Amniotic epithelial cell (primary cell): ENCODE measurements around the gene ABCB9.
"Not testable (repeated sequence)": the region's sequence is repeated elsewhere in the genome, so short reads cannot be mapped to it uniquely, and the experiment has no call there.

Source experiments
- DNase-seq: peaks from one replicate; pipeline ENCODE4 v3.0.0-alpha.2; 2010; ENCODE audit warnings: low read depth

The ABCB9 gene

DNA sequence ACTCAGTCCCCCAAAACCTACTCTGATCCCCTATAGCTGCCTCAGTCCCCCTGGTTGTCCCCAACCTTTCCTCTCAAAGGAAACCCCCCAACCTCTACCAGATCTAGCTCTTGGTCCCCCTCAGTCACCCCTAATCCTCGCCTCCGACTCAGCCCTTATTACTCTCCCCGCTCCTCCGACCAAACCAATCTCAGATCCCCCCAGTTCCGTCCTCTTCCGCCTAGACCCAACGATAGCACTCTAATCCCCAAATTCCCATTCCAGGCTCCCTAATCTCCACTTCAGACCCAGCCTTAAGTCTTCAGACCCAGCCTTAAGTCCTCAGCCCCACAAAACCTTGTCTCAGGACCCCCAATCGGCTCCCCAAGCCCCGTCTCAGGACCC is 71.0 kb downstream of the ABCB9 start:
- DNase-seq: no peak

DNA sequence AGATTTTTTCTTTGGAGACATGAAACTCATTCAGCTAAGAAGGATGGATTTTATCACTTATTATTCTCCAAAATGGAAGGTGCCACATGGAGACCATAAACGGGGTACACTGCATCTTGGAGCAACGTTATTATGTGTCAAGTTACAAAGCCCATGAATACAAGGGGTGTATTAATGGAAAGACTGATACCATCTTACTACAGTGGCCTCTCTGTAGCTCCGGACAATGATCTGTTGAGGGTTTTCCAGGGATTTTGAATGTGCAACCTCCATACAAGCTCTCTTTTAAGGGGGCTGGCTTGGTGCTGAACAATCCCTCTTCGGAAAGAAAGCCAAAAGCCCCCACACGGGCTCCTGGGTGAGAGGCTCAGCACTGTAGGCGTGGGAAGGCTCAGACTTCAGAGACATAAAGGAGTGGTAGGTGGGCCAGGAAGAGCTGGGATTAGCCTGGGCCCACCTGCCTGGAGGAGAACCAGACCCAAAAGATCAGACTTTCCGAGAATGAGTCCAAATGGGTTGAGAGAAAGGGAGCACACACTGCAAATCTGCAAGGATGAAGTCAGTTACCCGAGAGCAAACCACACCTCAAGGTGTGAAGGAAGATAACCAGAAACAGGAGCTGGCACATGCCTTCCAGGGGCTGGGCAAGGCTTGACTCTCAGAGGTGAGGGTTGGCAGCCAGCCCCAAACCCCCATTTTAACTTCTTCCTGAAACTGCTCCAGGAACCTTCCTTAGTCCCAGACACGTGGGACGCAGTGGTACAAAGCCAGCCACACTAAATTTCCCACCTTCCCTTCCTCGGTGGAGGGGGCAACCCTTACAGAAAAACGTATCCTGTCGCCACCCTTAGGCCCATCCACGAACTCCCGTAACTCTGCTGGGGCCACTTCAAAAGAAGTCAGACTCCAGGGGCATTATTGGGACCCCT is 71.8 kb downstream of the ABCB9 start:
- no peak for DNase-seq

DNA sequence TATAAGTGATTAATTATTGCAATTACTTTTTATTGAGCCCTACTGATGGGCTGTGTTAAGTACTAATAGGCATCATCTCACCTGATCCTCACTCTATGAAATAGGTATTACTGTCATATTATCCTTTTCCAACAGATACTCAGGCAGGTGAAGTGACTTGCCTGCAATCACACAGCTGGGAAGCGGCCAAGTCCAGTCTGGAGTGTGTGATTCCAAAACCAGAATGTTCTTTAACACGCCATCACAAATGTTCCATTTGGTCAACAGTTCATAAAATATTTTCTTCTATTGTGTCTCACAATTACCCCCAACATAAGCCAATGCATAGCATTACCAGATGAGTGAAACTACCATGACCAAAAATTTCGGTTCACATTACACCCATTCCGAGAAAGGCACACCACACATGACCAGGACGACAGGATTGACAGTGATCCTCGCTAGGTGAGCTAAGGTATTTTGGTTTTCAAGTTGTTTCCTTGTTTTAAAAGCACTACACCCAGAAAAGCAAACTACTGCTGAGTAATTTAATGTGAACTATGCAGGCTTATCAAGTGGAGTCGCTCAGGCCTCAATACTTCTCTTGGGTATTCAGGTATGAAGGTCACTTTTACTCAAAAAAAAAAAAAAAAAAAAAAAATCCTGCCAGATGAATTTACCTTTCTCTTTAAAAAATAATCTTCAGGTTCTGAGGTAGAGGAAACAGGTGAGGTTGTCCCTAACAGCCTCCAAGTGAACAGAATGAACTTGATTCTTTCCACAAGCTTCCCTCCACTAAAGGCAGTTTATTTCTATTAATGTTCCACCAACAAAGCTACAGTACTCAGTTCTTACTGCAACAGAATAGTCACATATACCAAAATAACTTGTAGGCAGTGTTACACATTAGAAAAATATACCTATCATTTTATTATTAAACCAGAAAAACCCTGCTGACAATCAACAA is 72.8 kb downstream of the ABCB9 start:
- no peak for DNase-seq

DNA sequence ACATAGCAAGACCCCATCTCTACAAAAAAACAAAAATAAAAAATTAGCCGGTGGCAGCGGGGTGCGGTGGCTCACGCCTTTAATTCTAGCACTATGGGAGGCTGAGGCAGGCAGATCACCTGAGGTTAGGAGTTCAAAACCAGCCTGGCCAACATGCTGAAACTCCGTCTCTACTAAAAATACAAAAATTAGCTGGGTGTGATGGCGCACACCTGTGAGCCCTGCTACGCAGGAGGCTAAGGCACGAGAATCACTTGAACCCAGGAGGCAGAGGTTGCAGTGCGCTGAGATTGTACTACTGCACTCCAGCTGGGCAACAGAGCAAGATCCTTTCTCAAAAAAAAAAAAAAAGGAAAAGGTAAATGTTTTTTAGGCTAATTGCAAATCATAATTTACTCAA is 73.5 kb downstream of the ABCB9 start:
- not testable (repeated sequence) for DNase-seq

DNA sequence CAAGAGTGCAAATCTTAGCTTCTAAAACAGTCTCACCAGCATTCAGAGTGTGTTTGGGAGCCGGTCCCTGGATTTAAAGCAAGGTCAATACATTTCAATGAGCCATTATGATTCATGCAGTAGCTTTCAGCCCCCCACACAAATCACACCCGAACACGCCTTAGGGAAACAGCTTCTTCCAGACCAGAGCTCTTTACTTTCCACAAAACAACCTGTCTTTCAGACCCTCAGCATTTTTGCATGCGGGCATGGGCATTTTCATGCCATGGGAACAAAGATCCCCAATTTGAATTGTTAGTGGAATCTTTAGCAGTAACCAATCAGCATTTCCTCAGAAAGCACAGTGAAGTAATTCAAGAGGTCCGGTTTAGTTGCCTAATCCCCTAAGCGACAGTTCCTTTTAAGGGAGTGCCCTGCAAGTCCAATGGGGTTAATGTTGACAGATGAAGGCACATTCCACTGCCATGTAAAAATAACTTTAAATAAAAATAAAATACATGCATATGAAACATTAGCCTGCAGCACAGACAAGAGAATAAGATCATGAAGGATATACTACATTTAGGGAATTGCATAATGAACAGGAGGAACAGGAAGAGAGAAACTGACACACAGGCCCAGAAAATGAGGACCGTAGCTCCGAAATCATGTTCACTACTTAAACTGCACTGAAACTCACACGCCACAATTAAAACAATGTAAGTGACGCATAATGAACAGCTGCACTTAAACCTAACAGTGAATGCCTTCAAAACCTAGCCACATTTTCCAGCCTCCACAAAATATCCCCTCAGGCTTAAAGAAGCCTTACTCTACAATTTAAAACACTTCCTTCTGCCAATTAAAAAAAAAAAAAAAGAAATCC is 74.4 kb downstream of the ABCB9 start:
- peak; percentile 52 for DNase-seq

DNA sequence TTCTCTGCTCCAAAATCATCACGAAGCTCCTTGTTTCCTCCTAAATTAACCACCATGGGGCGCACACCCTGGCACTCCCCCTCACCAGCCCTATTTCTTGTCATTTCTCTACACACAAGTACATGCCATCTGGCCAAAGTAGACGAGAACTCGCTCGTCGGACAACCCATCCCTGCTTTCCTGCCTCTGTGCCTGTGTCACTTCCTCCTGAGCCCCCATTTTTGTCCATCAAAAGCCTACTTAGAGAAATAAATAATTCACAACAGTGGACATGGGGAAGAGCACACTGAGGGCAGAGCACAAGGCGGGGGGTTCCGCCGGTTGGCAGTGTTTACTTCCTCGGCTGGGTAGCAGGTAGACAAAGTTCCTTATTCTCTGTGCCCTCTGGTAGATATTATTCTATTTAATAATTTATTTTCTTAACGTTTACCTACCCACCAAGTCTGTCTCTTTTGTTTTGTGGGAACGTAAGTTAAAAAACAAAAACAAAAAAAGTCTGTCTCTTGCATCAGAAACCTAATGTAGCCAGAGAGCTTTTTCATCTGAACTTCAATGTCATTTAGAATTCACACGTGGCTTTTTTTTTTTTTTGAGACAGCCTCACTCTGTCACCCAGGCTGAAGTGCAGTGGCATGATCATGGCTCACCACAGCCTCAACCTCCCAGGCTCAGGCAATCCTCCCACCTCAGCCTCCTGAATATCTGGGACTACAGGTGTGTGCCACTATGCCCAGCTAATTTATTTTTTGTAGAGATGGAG is 76.3 kb downstream of the ABCB9 start:
- DNase-seq: no peak

DNA sequence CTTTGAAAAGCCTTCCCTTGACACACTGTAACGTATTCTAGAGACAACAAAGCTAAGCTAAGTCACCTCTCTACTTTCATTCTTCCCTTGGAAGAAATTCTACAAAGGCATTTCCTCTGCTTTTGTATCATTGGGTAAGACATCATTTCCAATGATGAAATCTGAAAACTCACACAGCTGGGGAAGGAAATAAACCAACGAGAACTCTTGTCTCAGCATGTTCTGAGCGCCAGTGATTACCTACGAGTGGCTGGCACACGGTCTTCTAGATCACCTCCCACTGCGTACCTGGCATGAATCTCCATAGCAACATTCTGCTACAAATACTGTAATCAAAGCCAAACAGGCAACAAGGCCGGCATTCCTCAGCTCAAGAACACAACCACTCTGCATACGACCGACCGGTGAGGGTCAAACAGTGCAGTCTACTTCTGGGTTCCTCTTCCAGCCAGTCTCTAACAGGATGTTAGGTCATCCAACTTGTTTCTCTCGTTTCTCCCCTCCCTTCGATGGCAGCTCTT is 78.0 kb downstream of the ABCB9 start:
- peak; percentile 84 for DNase-seq

DNA sequence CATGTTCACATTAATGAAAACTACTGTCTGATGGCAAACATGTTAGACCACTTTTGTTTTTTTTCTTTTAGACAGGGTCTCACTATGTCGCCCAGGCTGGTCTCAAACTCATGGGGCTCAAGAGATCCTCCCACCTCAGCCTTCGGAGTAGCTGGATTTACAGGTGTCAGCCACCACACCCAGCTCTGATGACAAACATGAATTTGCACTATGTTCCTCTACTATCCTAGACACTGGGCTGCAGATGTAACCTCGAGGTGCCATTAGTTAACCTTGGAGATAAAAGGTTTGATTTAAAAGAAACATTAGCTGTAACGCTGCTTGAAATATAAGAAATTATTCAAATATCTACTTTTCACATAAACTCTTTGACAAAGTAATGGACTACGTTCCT is 78.4 kb downstream of the ABCB9 start:
- DNase-seq: no peak

DNA sequence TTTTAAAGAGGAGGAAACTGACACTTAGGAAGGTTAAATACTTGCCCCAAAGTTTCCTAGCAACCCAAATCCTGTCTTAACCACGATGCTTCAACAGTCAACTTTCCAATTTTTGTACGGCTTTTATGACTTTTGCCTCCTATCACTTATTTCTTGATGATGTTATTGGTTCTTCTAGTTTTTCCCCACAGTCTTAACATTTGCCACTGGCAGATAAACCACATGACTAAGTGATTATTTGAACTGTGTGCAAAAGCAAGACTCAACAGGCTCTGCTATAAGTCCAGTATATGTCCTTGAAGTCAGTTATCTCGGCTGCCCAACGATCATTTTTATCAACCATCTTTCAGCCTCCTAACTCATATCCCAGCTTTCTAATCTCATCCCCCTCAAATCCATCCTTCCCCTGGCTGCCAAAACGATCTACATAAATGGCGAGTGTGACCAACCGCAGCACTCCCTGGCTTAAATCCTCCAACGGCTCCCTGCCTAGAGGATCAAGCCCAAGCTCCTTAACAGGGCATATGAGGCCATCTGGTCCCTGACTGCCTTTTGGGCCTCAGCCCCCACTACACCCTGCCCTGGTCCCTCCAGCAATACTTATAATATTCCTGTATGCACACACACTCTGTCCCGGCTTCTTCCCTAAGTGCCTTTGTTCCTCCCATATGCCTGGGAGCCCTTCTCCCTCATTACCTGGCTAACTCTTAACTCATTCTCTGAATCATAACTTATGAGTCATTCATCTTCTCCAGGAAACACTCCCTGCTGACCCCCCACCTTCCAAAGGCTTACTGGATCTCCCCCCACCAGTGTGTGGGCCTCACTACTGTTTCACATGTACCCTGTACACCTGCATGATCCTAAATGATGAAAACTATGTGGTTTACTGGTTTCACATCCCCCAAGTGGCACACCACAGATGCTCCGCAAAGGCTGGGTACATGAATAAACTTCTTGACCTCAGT is 79.1 kb downstream of the ABCB9 start:
- DNase-seq: peak; percentile 78

DNA sequence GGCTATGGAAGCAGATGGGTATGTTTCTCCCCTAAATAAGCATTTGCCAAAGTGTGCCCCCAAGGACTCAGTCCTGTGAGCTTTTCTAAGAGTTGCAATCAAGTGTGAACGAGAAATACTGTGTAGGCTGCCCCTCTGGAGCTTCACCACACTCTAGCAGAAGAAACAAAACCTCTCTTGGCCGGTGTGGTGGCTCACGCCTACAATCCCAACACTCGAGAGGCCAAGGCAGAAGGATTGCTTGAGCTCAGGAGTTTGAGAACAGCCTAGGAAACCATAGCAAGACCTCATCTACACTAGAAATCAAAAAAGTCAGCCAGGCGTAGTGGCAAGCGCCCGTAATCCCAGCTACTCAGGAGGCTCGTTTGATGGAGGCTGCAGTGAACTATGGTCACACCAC is 80.1 kb downstream of the ABCB9 start:
- no peak for DNase-seq

DNA sequence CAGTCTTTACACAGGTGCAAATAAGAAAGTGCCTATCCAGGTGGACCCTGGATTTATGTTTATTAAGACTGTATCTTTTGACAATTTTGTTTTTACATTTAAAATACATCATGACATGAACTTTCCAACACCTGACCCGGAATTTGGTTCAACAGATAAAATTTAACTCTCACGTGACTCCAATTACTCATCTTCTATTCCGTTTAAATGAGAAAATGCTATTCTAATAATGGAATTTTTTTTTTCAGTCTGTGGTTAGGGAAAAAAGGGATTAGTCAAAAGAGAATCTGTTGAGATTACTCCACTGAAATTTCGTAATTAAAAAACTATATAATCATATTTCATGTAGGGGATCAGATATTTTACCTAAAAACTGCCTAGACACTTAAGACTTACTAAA is 81.4 kb downstream of the ABCB9 start:
- DNase-seq: peak; percentile 53

DNA sequence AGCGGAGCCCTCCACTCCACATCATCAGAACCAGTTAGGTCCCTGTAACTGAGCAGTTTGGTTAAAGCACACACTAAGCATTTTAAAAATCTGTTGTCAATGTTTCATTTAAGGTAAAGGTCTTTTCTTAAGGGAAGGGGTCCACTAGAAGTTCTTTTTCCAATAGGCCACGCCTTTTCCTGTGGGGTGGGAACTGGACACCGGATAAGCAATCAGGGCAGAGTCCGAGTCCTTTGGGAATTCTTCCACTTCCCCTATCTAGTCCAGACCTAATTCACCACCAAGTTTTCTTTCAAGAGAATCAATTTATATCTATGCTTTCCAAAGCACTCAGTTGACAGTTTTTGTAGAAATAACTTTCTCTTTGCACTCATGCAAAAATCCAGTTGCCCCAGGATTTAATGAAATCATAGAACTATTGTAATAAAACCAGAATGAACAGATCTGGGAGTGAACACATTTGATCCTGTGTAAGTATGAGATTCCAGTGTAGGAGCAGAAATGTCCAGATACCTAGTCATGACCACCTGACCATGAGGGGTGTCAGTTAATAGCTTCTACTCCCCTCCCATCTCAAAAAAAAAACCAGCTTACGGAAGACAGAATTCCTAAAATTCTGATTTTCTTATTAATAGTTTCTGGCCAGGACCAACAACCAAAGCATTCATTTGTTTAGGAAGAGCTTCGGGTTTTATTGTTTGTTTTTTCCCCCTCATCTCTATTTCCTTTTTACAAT is 82.0 kb downstream of the ABCB9 start:
- no peak for DNase-seq

DNA sequence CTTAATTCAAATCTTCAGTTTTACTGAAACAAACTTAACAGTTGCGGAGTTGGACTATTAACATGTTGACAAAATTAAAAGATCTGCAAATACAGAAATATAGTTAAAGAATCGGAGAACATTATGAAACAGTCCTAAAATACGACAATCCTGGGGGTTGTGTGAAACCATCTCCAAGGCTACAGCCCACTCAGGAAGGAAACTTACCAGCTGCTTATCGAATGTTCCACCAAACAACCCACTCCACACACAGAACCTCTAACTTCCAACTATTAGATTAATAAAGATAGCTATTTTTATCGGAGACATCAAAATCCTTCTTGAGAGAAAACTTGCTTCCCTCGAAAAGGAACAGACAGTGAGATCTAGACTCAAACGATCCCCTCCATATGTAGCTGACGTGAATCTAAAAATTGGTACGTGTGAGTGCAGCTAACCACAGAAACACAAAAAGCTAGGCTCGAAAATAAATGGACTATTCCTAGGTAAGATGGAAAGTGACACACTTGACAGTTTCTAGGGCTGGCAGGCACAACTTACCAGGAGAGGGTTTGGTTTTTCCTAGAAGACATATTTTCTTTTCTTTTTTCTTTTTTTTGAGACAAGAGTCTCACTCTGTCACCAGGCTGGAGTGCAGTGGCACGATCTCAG is 83.2 kb downstream of the ABCB9 start:
- no peak for DNase-seq

DNA sequence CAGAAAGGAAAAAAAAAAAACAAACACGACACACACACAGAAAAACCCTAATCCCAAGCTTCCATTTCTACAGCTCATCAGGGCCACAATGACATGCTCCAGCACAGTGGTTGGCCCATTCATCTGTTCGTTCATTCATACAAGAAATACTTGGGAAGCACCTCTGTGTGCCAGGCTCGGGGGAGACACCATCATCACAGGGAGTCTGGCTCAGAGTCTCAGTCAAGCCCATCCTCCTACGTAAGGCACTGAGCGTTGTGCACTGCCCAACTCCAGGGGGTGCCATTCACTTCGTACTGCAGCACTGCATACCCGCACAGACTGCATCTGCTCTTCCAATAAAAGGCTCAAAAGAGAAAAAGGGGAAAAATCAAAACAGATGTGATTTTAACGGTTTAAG is 85.6 kb downstream of the ABCB9 start:
- DNase-seq: peak; percentile 70

DNA sequence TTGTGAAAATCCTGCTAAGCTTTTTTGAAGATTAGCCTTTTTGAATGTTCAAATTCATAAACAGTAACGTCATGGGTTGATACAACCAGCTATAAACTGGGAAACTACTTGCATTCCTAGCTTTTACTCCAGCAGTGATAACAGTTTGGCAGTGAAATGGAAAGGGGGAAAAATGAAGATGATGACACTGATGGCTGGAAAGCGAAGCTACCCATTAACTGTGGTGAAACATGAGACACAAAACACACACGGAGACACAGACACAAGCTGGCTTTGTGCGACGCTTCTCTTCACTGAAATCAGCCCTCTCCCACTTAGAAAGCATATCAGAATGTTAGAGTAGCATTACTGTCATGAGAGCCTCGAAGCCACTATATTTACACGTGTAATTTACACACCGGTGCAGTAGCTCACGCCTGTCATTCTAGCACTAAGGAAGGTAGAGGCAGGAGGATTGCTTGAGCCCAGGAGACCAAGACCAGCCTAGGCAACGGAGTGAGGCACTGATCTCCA is 86.1 kb downstream of the ABCB9 start:
- peak; percentile 88 for DNase-seq
